SHP77 (cell line): Measurements from ENCODE around the gene ZNF438.

ENCODE experiments used
- DNase-seq, 2 experiments: peaks; one replicate each; lab custom pipeline; 2025; lab: John Stamatoyannopoulos, UW

Gene ZNF438

DNA sequence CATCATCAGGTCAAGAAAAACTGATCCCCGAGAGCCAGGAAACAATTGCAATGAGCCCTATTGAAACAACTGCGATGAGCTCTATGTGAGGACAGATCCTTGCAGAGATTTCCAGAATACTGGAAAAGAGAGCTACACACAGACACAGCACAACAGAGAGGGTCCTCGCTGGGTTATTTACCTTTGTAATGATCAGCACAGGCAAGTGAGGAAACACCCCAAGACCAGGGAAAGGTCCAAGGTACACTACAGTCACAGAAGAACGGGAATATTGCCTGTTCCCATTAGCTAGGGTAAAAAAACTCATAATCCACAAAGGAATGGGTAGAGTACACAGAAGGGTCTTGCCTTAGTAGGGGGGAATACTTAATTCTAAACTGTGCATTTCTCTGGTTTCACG, 152.7 kb downstream of the ZNF438 start:
- no peak for DNase-seq

DNA sequence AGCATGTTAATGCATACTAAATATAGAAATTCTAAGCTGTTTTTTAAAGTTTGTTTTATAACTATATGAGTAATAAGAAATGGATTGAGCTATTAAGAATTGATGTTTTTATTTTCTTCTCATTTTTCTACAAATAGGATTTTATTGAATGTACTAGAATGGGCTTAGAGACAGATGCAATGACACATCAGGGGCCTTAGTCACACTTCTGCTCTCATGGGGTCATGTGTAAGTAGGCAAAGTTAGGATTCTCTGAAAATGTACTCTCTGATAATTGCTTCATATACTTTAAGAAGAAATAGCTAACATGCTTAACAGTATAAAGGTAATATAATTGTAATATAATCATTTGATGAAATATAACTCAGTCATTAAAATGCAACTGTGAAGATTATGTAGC, 154.6 kb downstream of the ZNF438 start:
- no peak for DNase-seq

DNA sequence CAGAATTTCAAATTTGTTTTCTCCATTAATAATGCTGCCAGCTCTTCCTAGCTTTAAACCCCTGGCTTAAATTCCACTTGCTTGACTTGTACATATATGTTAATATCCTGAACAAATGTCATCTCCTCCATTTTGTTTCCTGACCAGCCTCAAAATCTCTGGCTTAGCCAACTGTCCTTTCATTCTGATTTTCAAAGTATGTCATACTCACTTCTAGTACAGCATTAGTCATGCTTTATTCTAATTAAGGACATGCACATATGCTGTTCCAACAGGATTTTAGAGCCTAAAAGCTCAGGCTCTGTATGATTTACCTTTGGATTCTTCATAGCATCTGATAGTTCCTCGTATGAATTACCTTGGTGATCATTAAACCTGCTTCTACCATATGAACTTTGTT, 158.3 kb downstream of the ZNF438 start:
- no peak for DNase-seq

DNA sequence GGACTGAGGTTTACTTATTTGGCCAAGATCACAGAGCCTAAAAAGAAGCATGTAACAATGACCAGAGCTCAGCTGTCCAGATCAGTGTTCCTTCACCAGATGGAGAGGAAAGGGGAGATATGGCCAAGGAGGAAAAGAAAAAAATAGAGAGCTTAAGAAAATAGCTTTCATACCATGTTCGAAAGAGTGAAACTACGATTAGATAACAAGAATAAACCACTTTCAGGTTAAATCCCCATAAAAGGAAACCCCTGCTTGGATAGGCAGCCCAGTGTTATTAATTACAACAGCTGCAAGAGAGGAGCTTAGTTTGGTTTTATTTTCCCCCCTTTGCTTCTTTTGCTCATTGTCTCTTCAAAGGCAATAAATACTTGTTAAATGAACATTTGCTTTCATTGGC, 160.8 kb downstream of the ZNF438 start:
- DNase-seq, result no peak

DNA sequence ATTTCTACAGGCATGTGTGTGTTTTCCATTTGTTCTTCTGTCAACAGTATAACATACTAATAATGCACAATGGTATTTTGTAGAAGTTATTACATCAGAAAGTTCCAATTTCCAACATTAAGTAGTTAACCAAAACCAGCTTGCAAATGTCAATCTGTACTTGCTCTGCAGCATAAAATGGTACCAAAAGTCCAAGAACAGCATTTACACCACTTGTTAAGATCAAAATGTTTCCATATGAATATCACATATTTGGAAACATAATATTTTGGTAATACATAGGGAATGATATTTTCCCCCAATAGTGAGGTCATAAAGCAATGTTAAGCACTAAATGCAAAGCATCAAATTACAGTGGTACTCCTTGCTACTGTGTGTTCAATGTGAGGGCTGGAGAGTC, 162.1 kb downstream of the ZNF438 start:
- no peak for DNase-seq

DNA sequence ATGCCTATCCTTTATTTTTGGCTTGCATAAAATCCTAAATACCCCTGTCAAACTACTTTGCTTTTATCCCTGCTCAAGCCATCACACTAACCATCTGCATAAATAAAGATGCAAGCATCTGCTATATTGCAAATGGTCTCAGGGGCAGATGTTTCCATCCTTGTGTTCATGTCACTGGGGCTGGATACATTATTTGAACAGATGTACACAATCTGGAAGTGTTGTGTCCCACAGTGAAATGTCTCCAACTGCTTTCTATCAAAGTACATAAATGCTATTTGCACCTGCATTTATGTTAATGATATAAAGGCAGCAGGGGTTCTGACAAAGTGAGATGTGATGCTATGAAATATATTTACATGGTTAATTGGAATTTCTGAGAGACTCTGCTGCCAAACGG, 163.1 kb downstream of the ZNF438 start:
- DNase-seq, result peak; percentile 43

DNA sequence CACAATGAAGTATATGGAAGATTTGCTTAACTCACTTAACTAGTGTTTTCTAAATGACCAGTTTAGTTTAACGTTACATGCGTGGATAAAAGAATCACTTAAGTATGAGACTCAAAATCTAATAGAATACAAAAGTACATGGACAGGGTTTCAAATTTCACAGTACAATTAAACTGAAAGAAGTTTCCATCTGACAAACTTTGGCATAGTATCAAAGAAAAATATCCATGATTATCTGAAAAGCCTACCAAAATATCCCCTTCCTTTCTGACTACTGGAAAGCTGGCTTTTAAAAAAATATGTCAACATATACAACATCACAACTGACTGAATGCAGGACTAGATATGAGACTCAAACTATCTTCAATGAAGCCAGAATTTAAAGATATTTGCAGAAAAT, 164.8 kb downstream of the ZNF438 start:
- DNase-seq, result no peak

DNA sequence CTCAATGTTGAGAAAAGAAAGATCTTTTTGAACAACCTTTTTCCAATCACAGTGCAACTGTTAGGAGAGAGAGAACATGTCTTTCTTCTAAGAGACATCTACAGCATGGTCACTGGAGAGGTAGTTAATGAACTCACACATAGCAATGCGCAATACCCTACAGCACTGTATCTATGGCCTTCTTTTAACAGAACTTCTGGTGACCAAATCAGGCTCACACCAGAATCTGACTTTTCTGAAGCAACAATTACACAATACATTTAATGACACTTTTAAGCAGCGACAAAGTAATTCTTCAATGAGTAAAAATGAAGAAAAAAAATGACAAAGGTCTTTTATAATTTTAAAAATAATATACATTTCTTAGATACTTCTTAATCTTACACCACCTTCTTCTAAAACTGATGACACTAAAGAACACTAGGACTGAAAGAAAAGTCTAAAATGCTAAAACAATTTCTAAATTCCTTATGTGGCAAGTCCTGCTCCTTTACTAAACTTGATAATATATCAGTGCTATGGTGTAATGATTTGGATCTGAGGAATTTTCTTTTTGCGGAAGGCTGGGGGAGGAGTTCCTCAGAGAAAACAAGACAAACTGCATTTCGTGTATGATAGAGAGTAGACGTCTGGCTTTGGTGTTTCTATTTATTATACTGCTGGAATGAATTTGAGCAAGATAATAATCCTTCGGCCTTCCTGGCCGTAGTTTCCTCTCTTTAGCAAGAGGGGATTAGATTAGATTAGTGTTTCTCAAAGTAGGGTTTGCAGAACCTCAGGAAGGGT, 166.3 kb downstream of the ZNF438 start:
- no peak for DNase-seq

DNA sequence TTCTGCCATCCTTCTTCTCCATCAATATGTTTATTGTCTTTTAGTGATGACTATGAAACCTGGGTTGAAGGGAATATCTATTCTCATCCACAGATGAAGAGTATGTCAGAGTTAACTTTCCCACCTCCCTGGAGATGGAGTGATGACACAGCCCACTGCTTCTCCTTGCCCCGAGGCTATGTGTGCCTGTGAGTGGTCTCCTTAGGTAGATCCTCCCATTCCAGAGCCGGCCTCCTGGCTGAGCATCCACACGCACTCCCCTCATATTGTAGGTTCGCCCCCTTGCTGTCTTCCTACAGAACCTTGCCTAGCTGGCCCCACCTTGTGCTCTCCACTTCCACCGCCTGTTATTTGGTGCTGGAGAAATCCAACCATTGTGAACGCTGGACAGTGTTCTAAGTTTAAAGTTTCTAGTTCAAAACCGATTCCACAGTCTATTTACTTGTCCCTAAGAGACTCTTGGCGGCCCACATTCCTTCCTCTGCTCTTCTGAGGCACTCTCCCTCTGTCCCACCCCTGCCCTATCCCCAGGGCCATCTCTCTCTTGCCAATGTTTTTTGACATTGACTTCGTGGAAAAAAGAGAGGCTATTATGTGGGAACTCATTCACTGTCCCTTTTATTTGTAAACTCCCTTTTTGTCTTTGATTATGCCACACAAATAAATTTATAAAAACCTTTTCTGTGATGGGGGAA, 168.0 kb downstream of the ZNF438 start:
- no peak for DNase-seq

DNA sequence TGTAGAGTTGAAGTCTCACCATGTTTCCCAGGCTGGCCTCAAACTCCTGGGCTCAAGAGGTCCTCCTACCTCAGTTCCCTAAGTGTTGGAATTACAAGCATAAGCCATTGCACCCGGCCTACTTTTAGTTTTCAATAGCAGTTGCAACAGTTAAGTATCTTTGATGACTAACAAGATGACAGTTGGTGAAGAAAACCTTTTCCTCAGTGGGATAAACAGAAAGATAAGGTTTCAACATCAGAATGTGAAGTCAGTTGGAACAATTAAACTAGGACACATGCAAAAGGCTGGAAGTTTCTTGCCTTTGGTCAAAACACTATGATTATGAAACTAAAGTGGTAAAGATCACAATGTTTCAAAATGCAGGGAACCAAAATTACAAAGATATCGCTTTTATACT, 169.2 kb downstream of the ZNF438 start:
- DNase-seq, result no peak

DNA sequence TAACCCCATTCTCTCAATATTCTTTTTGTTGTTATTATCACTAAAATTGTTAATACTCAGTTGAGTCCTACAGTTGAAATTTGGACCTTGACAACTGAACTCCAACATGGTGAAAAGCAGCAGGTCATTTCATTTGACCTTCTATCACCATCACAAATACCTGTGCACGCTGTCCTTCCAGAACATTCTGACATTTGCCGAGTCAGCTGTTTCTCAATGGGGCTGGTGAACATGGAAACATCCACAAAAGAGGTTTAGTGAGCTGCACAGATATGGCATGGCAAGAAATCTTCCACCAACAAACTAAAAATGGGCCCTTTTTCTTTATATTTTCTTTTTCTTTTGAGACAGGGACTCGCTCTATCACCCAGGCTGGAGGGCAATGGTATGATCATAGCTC, 169.7 kb downstream of the ZNF438 start:
- DNase-seq, result no peak

DNA sequence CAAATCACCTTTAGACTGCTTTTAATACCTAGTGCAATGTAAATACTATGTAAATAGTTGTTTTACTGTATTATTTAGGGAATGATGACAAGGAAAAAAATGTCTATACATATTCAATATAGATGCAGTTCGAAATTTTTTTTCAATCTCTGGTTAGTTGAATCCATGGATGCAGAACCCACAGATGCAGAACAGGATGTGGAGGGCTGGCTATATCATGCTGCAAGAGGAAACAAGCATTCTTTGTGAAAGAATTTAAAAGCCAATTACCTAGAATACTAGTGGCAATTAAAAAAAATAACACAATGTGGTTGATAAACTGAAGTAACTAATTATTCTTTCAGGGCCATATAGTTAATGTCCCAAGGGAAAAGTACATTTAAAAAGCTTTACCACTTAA, 170.4 kb downstream of the ZNF438 start:
- DNase-seq, result no peak

DNA sequence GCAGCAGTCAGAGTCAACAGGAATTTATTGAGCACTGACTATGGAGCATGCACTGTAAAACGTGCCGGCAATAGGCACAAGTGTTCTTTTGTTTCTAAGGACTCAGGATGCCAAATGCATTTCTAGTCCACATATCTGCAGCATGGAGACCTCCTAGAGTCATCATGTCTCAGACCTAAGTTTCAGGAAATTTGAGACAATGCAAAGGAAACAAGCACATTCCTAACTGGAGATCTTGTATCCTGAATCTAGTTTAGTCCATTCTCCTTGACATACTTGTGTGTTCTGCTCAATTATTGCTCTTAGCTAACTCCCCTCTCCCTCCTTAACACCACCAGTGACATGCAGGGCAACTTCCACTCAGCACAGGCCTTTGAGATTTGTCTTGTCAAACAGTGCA, 173.2 kb downstream of the ZNF438 start:
- no peak for DNase-seq

DNA sequence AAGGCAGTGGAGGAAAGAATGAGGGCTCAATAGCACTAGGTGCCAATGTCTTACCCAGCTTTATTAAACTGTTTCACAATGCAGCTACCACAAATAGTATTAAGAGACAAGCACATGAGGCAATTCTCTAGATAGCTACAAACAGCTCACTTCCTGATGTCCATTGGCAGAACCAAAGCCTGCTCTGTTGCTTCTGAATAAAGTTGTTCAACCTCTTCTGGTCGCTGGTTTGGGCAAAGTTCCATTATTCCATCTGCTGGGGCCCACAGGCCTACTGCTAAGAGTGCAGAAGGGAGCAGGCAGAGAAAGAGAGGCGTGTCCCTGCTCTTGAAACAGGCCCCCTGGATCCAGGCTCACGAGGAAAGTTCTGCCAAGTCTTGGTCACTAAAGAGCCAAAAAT, 173.9 kb downstream of the ZNF438 start:
- DNase-seq, result no peak

DNA sequence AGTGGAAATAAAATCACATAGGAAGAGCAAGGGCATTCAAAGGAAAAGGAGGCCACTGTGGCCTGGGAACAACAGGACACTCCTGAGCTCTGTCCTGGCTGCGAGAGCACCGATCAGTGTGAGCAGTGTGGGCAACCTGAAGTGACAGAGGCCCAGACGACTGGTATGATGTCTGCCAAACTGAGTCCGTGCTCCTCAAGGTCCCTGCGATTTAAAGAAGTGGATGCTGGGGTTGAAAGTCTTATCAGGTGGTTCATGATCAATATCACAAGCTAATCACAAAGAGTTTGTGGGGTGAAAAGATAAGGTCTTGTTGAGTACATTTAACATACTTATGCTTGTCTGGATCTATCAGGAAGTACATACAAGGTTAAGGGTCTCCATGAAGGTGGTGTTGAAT, 176.5 kb downstream of the ZNF438 start:
- no peak for DNase-seq

DNA sequence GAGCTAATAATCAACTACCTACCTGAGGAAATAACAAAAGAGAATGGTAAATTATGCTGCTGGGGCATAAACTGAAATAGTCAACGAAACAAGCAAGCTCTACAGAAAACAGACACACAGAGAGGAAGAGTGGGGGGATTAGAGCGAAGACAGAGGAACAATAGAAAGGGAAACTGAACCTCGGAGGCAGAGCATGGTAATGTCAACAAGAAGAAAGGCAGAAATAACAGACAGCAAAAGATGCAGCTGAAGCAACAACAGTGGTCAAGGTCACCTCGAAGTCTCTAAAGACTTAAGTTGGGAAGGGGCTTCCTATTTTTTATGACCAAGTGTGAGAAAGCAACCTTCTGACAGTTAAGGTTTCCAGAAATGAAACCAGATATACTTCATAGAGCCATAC, 177.0 kb downstream of the ZNF438 start:
- DNase-seq, result no peak

DNA sequence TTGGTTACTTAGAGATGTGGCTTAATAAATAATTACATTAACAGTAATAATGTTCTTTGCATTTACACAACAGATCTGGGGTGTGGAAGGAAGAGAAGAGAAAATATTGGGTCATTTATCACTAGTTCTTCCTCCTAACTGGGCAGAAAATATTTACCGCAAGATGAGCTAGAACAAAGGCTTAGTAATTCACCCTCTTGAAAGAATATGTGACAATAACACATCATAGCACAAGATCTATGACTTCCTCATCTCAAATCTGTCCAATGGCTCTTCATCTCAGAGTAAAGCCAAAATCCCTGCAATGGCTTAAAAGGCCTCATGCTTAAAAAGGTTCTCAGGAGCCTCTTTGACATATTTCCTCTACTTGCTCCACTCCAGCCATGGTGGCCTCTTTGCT, 178.6 kb downstream of the ZNF438 start:
- no peak for DNase-seq

DNA sequence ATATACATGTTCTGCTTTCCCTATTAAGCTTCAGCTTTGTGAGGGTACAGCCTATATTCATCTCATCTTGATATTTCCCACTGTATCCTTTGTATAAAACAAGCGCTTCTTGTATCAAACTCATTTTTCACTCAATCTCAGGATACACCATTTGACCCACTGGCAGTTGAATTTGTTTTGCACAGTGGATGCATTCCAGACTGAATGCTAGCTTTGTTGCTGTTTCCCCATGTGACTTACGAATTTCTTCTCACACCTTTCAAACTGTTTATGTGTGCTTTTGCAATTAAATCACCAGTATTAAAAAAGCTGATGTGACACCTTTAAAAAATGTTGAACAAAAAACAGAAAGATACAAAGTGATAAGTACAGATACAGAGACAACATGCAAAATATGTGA, 180.9 kb downstream of the ZNF438 start:
- no peak for DNase-seq

DNA sequence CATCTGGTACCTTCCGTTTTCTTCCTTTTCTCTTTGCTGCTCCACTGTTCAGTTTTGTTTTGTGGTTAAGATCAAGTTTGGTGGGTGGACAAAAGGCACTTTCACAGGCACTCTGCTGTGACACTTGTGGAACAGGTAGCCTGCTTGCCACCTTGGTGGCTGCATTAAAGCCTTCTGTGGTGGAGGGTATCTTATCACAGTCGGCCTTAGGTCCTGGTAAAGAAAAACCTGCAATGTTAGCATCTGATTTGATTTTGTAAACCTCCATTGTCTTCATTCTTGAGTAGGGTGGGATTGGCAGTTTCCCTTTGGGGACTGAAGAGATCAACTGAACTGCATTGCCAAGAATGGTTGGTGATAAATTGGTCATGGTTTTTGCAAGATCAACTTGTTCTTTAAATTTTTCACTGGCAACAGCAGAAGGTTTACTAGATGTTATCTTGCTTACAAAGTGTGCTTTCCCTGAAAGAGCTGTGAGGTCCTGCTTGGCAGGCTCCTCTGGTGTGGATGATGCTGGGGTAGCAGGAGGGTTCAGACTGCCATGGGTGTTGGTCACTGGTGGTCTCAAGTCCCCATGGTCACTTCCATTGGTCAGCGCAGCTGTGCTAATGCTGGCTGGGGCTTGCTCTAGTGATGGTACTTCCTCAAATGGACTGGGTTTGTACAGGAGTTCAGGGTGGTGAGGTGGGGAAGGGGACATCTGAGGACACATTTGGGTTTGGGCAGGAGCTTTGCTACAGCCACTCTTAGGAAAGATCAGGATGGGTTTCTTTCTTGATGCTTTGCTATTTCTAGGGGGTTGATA, 182.2 kb downstream of the ZNF438 start:
- DNase-seq, result no peak

DNA sequence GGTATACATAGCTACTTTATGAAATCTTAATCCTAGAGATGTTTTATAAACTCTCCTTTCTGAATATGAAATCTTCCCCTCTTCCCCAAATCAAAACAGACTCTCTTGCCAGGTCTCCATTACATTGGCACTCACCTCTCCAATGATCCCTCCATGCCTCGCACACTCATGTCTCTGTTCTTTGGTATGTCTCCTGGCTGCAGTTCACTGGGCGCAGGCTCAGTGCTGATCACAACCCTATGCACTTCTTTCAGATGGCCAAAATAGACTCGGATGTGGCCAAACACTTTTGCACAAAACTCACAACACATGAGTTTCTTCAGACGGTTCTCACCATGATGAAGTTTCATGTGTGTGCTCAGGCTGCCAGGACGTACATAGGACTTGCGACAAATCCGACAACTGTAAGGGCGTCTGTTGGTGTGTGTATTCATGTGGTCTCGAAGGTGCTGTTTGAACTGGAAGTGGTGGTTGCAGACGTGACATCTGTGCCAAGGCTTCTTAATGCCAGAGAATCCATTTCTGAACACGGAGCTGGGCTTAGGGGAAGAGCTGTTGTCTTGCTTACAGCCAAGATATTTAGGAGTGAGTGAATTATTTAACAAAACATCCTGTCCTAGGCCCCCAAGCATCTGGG, 183.2 kb downstream of the ZNF438 start:
- no peak for DNase-seq

DNA sequence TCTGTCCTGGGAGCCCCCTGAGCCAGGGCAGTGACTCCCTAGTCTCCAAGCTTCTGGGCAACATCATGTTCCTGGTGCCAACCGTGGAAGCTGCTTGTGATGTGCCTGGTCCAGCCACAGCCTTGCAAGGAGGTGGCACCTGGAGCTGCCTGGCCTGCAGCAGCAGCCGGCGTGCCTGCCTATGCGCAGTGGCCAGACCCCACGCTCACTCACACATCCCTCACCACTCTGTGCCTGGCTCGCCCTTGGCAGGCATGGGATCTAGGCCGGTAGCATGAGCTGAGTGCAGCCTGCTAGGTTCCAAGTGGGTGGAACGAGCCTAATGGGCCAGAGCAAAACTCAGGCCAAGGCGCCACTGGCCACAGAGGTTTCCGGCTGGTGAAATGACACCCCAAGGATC, 184.0 kb downstream of the ZNF438 start:
- no peak for DNase-seq

DNA sequence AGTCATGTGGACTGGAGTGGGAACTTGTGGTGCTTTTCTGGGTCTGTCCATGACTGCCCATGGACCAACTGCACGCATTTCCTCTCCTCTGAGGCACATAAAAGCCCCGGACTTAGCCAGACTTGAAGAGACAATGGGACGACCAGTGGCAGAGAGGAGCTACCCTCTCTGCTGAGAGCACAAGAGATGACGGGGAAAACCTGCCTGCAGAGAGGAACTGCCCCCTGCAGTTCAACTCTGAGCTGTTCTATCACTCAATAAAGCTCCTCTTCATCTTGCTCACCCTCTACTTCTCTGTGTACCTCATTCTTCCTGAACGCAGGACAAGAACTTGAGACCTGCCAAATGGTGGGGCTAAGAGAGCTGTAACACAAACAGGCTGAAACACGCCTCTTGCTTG, 184.5 kb downstream of the ZNF438 start:
- DNase-seq, result no peak

DNA sequence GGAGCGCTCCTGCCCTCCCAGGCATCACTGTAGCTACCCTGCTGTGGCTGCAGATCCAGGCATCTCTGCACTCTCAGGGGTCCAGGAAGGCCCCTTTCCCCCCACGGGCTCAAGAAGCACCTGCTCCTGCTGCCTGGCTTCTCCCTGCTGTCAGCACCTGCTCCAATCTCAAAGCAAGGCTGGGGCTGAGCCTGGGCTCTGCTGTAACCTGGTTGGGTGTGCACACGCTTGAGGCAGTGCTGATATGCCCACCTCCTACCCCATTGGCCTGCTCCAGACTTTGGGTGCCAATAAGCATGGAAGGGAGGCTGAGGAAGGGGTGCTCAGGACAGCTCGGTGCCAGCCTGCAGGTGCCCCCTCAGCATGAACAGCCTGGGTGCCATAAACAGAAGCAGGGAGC, 185.0 kb downstream of the ZNF438 start:
- DNase-seq, result no peak
